ENCODE data around the gene CD1B.
"Not testable (repeated sequence)": the region's sequence is repeated elsewhere in the genome, so short reads cannot be mapped to it uniquely, and the experiment has no call there.

Gene CD1B

DNA sequence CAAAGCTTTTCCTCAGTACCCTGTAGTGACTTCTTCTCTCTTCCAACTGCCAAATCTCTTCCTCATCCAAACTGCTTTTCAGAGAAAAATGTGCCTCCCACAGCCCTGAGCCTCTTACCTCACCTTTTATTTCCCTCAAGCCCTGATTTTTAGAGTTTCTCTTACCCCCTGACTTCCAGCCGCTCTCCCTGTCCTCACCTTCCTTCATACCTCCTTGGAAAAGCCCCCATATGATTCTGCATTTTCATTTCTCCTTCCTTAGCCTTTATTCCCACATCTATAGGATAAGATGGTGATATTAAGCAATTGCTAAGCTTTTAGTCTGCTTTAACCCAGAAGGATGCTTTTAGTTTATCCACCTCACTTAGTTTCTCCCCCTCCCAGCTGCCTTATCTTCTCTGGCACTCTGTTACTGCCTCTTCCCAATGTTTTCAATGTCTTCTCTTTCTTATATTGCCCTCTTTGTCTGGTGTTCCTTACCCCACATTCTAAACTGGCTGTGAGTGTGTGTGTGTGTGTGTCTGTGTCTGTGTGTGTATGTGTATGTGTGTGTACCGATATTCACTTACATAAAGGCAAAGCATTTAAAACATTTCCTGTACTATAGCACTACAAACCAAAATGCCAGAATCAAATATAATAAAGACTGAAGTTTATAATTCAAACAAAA is at the start of gene CD1B:
TSS of gene CD1B (minus strand) at position 51 of the 670 bp plus-strand sequence. CDS start 108 bp downstream, outside the sequence.
- Histone ChIP-seq H3K4me1 (ENCODE audit: control insufficient read depth, insufficient read depth, low read length) (no peaks in the 10 kb centered on the region), H3K4me3 (ENCODE audit: low read length) (no peak within 1 kb of the TSS), H3K9me3 (ENCODE audit: control insufficient read depth, low read length) (no peaks in the 10 kb centered on the region), H3K36me3 (ENCODE audit: control insufficient read depth, insufficient read depth, low read length, severe bottlenecking) (no peaks in the 10 kb centered on the region), H3K27me3 (replicated peaks; ENCODE audit: control insufficient read depth, insufficient read depth, low read length) (no peaks in the 10 kb centered on the region), H3K9ac (ENCODE audit: low read length) (no peak within 1 kb of the TSS)
- no peak for DNase-seq (ENCODE audit: low read depth)

DNA sequence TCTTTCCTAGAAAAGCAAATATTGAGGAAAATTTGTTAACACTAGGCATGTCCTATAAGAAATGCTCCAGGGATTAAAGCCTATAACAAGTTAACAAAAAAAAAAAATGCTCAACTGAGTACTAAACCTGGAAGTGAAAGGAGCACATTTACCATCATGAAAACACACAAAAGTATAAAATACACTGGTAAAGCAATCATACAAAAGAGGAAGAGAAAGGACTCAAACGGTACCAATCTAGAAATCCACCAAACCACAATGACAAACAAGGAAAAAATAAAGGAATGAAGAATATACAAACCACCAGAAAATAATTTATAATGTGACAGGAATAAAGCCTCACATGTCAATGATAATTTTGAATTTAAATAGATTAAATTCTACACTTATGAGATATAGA is 43.5 kb upstream of the CD1B start:
- H3K9ac ChIP-seq (ENCODE audit: low read length): no peak overlapping the region
- no peak overlapping the region for H3K4me3 ChIP-seq (ENCODE audit: low read length)
- H3K9me3 ChIP-seq (ENCODE audit: control insufficient read depth, low read length): peaks cover 4% of the 10 kb centered on the region
- H3K36me3 ChIP-seq (ENCODE audit: control insufficient read depth, insufficient read depth, low read length, severe bottlenecking): no peaks in the 10 kb centered on the region
- H3K4me1 ChIP-seq (ENCODE audit: control insufficient read depth, insufficient read depth, low read length): no peaks in the 10 kb centered on the region
- no peak for DNase-seq (ENCODE audit: low read depth)
- no peaks in the 10 kb centered on the region for H3K27me3 ChIP-seq (replicated peaks; ENCODE audit: control insufficient read depth, insufficient read depth, low read length)

DNA sequence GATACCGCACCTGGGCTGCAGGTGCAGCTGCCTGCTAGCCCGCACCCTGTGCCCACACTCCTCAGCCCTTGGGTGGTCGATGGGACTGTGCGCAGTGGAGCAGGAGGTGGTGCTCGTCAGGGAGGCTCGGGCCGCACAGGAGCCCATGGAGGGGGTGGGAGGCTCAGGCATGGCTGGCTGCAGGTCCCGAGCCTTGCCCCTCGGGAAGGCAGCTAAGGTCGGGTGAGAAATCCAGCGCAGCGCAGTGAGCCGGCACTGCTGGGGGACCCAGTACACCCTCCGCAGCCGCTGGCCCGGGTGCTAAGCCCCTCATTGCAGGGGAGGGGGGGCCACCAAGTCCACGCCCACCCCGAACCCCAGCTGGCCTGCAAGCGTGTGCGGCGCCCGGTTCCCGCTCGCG is 42.8 kb upstream of the CD1B start:
- H3K36me3 ChIP-seq (ENCODE audit: control insufficient read depth, insufficient read depth, low read length, severe bottlenecking); H3K9me3 ChIP-seq (ENCODE audit: control insufficient read depth, low read length); DNase-seq (ENCODE audit: low read depth); H3K4me1 ChIP-seq (ENCODE audit: control insufficient read depth, insufficient read depth, low read length); H3K27me3 ChIP-seq (replicated peaks; ENCODE audit: control insufficient read depth, insufficient read depth, low read length); H3K4me3 ChIP-seq (ENCODE audit: low read length); H3K9ac ChIP-seq (ENCODE audit: low read length): not testable (repeated sequence)

DNA sequence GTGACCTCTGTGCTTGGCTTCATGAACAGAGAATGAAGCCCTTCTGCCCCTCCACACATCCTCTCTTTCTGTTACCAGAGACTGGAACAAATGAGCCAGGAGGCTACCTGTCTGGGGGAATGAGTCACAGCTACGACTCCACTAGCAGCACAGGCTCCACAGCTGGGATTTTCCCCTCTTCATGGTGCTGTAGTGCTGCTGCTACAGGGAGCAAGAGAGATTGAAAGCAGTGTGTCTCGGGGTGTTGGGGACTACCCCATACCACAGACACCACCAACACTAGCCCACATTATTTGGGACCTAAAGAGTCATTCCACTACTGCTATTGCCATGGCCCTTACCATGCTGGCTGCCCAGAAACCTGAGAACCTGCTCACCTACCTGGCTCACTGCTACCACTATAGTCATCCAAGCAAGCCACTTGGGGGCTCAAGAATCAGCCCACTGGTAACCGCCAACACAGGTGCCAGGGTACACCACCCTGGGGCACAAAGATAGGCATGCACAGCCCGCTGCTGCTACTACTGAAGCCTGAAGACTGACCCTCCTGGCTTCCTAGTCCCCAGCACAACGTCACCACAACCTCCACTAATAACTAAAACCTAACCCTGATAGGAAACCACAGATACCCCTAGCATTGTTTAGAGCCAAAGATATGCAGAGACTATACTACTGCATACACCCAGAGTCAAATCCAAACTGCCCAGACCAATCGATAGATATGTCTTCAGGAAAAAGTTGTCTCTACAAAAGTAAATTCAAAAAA is 40.0 kb upstream of the CD1B start:
- no peaks in the 10 kb centered on the region for H3K27me3 ChIP-seq (replicated peaks; ENCODE audit: control insufficient read depth, insufficient read depth, low read length)
- peaks cover 4% of the 10 kb centered on the region for H3K9me3 ChIP-seq (ENCODE audit: control insufficient read depth, low read length)
- no peaks in the 10 kb centered on the region for H3K36me3 ChIP-seq (ENCODE audit: control insufficient read depth, insufficient read depth, low read length, severe bottlenecking)
- no peak overlapping the region for H3K4me3 ChIP-seq (ENCODE audit: low read length)
- H3K9ac ChIP-seq (ENCODE audit: low read length): no peak overlapping the region
- DNase-seq (ENCODE audit: low read depth): no peak
- no peaks in the 10 kb centered on the region for H3K4me1 ChIP-seq (ENCODE audit: control insufficient read depth, insufficient read depth, low read length)

DNA sequence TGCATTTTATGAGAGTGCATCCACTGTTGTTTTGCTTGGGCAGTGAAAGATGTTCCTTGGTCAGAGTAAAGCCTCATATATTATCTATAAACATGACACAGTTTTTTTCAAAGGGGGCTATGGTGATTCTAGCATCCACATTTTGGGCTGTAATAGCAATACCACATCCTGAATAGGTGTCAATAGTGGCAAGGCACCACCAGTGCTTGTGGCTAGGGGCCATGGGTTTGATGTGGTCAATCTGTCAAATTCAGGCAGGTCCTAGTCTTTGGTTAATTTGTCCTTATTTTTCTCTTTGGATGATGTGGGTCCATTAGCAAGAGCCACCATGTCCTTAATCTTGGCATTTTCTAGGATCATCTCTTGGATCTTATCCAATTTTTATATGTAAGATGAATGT is 35.5 kb upstream of the CD1B start:
- H3K4me1 ChIP-seq (ENCODE audit: control insufficient read depth, insufficient read depth, low read length): no peaks in the 10 kb centered on the region
- no peaks in the 10 kb centered on the region for H3K36me3 ChIP-seq (ENCODE audit: control insufficient read depth, insufficient read depth, low read length, severe bottlenecking)
- no peaks in the 10 kb centered on the region for H3K9me3 ChIP-seq (ENCODE audit: control insufficient read depth, low read length)
- DNase-seq (ENCODE audit: low read depth): no peak
- H3K4me3 ChIP-seq (ENCODE audit: low read length): no peak overlapping the region
- H3K9ac ChIP-seq (ENCODE audit: low read length): no peak overlapping the region
- no peaks in the 10 kb centered on the region for H3K27me3 ChIP-seq (replicated peaks; ENCODE audit: control insufficient read depth, insufficient read depth, low read length)

DNA sequence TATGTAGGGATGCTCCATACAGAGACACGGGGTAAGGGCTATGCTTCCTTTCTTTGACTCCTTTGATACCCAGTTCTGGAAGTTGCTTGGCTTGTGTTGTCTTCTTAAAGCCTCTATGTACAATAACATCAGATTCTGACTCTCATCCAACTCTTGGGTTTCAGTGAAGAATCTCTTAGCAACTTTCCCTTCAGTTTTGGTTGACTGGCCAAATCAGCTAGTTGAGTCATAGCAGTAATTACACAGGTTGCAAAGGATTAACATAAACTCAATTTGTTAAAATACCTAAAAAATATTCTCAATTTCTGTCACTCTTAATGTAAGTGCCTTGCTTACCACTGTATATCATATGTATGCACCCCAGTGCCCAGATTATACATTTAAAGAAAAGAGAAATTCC is 31.6 kb upstream of the CD1B start:
- no peak for DNase-seq (ENCODE audit: low read depth)
- Histone ChIP-seq H3K9me3 (ENCODE audit: control insufficient read depth, low read length) (no peaks in the 10 kb centered on the region), H3K27me3 (replicated peaks; ENCODE audit: control insufficient read depth, insufficient read depth, low read length) (no peaks in the 10 kb centered on the region), H3K4me3 (ENCODE audit: low read length) (no peak overlapping the region), H3K9ac (ENCODE audit: low read length) (no peak overlapping the region), H3K36me3 (ENCODE audit: control insufficient read depth, insufficient read depth, low read length, severe bottlenecking) (no peaks in the 10 kb centered on the region), H3K4me1 (ENCODE audit: control insufficient read depth, insufficient read depth, low read length) (no peaks in the 10 kb centered on the region)

DNA sequence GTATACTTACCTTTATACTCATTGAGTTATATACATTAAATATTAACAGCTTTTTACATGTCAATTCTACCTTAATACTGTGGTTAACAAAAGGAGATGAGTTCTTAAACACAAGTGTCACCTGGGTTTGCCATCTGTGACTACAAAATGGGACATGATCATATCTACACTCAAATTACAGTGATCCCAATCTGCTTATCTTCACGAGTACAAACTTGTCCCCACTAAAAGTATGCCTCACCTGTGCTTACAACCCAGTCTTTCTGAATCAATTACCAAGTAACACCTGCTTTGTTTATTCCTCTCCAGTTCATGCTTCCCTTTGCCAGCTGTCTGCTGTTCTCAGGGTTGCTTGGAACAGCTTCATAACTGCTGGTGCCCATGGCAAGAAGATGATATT is 31.2 kb upstream of the CD1B start:
- no peaks in the 10 kb centered on the region for H3K9me3 ChIP-seq (ENCODE audit: control insufficient read depth, low read length)
- no peak overlapping the region for H3K9ac ChIP-seq (ENCODE audit: low read length)
- H3K27me3 ChIP-seq (replicated peaks; ENCODE audit: control insufficient read depth, insufficient read depth, low read length): no peaks in the 10 kb centered on the region
- H3K4me1 ChIP-seq (ENCODE audit: control insufficient read depth, insufficient read depth, low read length): no peaks in the 10 kb centered on the region
- H3K36me3 ChIP-seq (ENCODE audit: control insufficient read depth, insufficient read depth, low read length, severe bottlenecking): no peaks in the 10 kb centered on the region
- H3K4me3 ChIP-seq (ENCODE audit: low read length): no peak overlapping the region
- DNase-seq (ENCODE audit: low read depth): no peak

DNA sequence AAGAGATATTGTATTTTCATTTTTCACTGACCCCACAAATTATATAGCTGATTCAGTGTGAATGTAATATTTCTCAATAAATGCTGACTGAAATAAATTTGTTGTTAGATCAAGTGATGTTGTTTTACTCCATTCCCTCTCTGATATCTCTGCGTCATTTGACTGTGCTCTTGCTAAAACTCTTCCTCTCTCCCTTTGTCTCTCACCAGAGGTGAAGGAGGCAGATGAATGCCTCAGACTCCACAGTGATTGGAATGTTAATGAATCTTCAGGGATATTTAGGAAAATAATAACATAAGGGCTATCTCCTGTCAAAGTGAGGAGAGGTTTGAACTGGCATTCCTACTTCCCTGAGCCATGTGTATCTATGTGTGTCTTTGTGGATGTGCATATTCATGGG is 26.1 kb upstream of the CD1B start:
- Histone ChIP-seq H3K9me3 (ENCODE audit: control insufficient read depth, low read length) (no peaks in the 10 kb centered on the region), H3K27me3 (replicated peaks; ENCODE audit: control insufficient read depth, insufficient read depth, low read length) (no peaks in the 10 kb centered on the region), H3K9ac (ENCODE audit: low read length) (no peak overlapping the region), H3K36me3 (ENCODE audit: control insufficient read depth, insufficient read depth, low read length, severe bottlenecking) (no peaks in the 10 kb centered on the region), H3K4me3 (ENCODE audit: low read length) (no peak overlapping the region), H3K4me1 (ENCODE audit: control insufficient read depth, insufficient read depth, low read length) (no peaks in the 10 kb centered on the region)
- DNase-seq (ENCODE audit: low read depth): no peak

DNA sequence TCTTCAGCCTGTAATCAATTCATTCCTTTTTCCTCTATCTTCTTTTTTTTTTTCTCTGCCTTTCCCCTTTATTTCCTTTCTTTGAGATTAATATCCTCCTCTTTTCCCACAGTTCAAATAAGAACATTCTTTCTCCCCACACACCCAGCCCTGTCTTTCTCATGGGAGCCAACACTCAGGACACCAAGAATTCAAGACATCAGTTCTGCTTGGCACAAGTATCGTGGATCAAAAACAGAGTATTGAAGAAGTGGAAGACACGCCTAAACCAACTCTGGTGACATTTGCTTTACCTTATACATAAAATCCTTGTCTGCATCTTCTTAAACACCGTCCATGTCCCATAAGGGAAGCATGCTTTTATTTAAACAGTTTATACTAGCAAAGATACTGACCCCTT is 25.3 kb upstream of the CD1B start:
- no peaks in the 10 kb centered on the region for H3K27me3 ChIP-seq (replicated peaks; ENCODE audit: control insufficient read depth, insufficient read depth, low read length)

DNA sequence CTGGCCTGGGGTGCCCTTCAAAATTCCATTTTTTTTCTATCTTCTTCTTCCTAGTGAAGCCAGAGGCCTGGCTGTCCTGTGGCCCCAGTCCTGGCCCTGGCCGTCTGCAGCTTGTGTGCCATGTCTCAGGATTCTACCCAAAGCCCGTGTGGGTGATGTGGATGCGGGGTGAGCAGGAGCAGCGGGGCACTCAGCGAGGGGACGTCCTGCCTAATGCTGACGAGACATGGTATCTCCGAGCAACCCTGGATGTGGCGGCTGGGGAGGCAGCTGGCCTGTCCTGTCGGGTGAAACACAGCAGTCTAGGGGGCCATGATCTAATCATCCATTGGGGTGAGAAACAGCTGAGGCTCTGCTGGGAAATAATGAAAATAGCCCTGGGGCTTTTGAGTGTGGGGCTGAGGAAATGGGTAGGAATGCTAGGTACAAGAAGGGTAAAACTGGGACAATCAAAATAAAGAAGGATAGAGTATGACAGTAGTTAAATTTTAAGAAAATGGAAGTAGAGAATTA is 24.5 kb upstream of the CD1B start:
- Histone ChIP-seq H3K27me3 (replicated peaks; ENCODE audit: control insufficient read depth, insufficient read depth, low read length) (no peaks in the 10 kb centered on the region), H3K9ac (ENCODE audit: low read length) (no peak overlapping the region), H3K36me3 (ENCODE audit: control insufficient read depth, insufficient read depth, low read length, severe bottlenecking) (no peaks in the 10 kb centered on the region), H3K4me1 (ENCODE audit: control insufficient read depth, insufficient read depth, low read length) (no peaks in the 10 kb centered on the region), H3K4me3 (ENCODE audit: low read length) (no peak overlapping the region), H3K9me3 (ENCODE audit: control insufficient read depth, low read length) (no peaks in the 10 kb centered on the region)
- no peak for DNase-seq (ENCODE audit: low read depth)

More for the DNA sequence above, 25.3 kb upstream of the CD1B start:
- H3K9me3 ChIP-seq (ENCODE audit: control insufficient read depth, low read length): no peaks in the 10 kb centered on the region
- no peaks in the 10 kb centered on the region for H3K36me3 ChIP-seq (ENCODE audit: control insufficient read depth, insufficient read depth, low read length, severe bottlenecking)
- no peak for DNase-seq (ENCODE audit: low read depth)
- H3K9ac ChIP-seq (ENCODE audit: low read length): no peak overlapping the region
- no peak overlapping the region for H3K4me3 ChIP-seq (ENCODE audit: low read length)
- H3K4me1 ChIP-seq (ENCODE audit: control insufficient read depth, insufficient read depth, low read length): no peaks in the 10 kb centered on the region

DNA sequence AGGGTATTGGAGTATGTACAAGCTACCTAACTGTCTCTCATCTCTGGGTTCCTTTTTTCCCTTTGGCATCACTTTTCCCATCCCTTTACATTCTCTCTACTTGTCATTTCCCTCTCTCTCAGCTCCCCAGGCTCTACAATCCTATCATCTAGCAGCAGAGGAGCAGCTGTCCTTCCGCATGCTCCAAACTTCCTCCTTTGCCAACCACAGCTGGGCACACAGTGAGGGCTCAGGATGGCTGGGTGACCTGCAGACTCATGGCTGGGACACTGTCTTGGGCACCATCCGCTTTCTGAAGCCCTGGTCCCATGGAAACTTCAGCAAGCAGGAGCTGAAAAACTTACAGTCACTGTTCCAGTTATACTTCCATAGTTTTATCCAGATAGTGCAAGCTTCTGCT is 22.9 kb upstream of the CD1B start:
- no peak overlapping the region for H3K4me3 ChIP-seq (ENCODE audit: low read length)
- no peaks in the 10 kb centered on the region for H3K4me1 ChIP-seq (ENCODE audit: control insufficient read depth, insufficient read depth, low read length)
- H3K36me3 ChIP-seq (ENCODE audit: control insufficient read depth, insufficient read depth, low read length, severe bottlenecking): no peaks in the 10 kb centered on the region
- no peaks in the 10 kb centered on the region for H3K9me3 ChIP-seq (ENCODE audit: control insufficient read depth, low read length)
- H3K9ac ChIP-seq (ENCODE audit: low read length): no peak overlapping the region
- H3K27me3 ChIP-seq (replicated peaks; ENCODE audit: control insufficient read depth, insufficient read depth, low read length): no peaks in the 10 kb centered on the region
- no peak for DNase-seq (ENCODE audit: low read depth)

All from adipocyte (in vitro differentiated cells).